HEK293T (cell line): ENCODE measurements around the gene P3H2.

Experiments used
- CTCF ChIA-PET: fragments of 350-600 bp; formaldehyde crosslinking; extraction: SDS; loops from one replicate; lab custom pipeline; 2021; ENCODE audit warnings: antibody characterized with exemption, inconsistent platforms; lab: Yijun Ruan, JAX
- POLR2A ChIA-PET: fragments of 350-600 bp; formaldehyde crosslinking; extraction: SDS; loops from one replicate; lab custom pipeline; 2020; ENCODE audit warnings: antibody characterized with exemption, inconsistent platforms; lab: Yijun Ruan, JAX
- DNase-seq: peaks from one replicate; pipeline ENCODE4 v3.0.0; 2012; ENCODE audit warnings: mixed read lengths; ENCODE audit errors: extremely low spot score
- ARNT ChIP-seq: fragments of 450-650 bp; IDR thresholded peaks from 2 replicates; pipeline ENCODE4 v1.6.1; 2017; ENCODE audit warnings: mild to moderate bottlenecking
- BHLHE40 ChIP-seq: fragments of 450-650 bp; IDR thresholded peaks from 2 replicates; pipeline ENCODE4 v1.6.1; 2016; ENCODE audit warnings: mild to moderate bottlenecking, moderate library complexity, borderline replicate concordance
- CTBP1 ChIP-seq: fragments of 450-650 bp; IDR thresholded peaks from 2 replicates; pipeline ENCODE4 v1.6.1; 2016; ENCODE audit warnings: borderline replicate concordance
- ELF4 ChIP-seq: fragments of 450-650 bp; IDR thresholded peaks from 2 replicates; pipeline ENCODE4 v1.6.1; 2017; ENCODE audit warnings: antibody characterized with exemption
- FOXA1 ChIP-seq: fragments of 450-650 bp; IDR thresholded peaks from 2 replicates; pipeline ENCODE4 v1.6.1; 2016; ENCODE audit warnings: mild to moderate bottlenecking
- FOXK2 ChIP-seq: fragments of 450-650 bp; IDR thresholded peaks from 2 replicates; pipeline ENCODE4 v1.6.1; 2016; ENCODE audit warnings: mild to moderate bottlenecking
- FOXM1 ChIP-seq: fragments of 450-650 bp; IDR thresholded peaks from 2 replicates; pipeline ENCODE4 v1.6.1; 2017; ENCODE audit warnings: mild to moderate bottlenecking, borderline replicate concordance
- HDGF ChIP-seq: fragments of 450-650 bp; IDR thresholded peaks from 2 replicates; pipeline ENCODE4 v1.6.1; 2017; ENCODE audit warnings: antibody characterized with exemption, borderline replicate concordance
- L3MBTL2 ChIP-seq: fragments of 450-650 bp; conservative IDR thresholded peaks from 2 replicates; pipeline ENCODE4 v1.6.1; 2016; ENCODE audit warnings: mild to moderate bottlenecking
- LEF1 ChIP-seq: fragments of 450-650 bp; IDR thresholded peaks from 2 replicates; pipeline ENCODE4 v1.6.1; 2017; ENCODE audit warnings: mild to moderate bottlenecking, borderline replicate concordance
- NFRKB ChIP-seq: fragments of 450-650 bp; IDR thresholded peaks from 2 replicates; pipeline ENCODE4 v1.6.1; 2016; ENCODE audit warnings: mild to moderate bottlenecking, moderate library complexity
- SP1 ChIP-seq: fragments of 450-650 bp; IDR thresholded peaks from 2 replicates; pipeline ENCODE4 v1.6.1; 2017
- SUZ12 ChIP-seq: fragments of 450-650 bp; IDR thresholded peaks from 2 replicates; pipeline ENCODE4 v1.6.1; 2016; ENCODE audit warnings: mild to moderate bottlenecking
- TARDBP ChIP-seq: fragments of 450-650 bp; IDR thresholded peaks from 2 replicates; pipeline ENCODE4 v1.6.1; 2016
- ZNF384 ChIP-seq: fragments of 450-650 bp; IDR thresholded peaks from 2 replicates; pipeline ENCODE4 v1.6.1; 2016
- TF ChIP-seq, protein P1 (sequence below): fragments of 450-650 bp; IDR thresholded peaks from 2 replicates; pipeline ENCODE4 v1.6.1; 2016

P3H2 gene

DNA sequence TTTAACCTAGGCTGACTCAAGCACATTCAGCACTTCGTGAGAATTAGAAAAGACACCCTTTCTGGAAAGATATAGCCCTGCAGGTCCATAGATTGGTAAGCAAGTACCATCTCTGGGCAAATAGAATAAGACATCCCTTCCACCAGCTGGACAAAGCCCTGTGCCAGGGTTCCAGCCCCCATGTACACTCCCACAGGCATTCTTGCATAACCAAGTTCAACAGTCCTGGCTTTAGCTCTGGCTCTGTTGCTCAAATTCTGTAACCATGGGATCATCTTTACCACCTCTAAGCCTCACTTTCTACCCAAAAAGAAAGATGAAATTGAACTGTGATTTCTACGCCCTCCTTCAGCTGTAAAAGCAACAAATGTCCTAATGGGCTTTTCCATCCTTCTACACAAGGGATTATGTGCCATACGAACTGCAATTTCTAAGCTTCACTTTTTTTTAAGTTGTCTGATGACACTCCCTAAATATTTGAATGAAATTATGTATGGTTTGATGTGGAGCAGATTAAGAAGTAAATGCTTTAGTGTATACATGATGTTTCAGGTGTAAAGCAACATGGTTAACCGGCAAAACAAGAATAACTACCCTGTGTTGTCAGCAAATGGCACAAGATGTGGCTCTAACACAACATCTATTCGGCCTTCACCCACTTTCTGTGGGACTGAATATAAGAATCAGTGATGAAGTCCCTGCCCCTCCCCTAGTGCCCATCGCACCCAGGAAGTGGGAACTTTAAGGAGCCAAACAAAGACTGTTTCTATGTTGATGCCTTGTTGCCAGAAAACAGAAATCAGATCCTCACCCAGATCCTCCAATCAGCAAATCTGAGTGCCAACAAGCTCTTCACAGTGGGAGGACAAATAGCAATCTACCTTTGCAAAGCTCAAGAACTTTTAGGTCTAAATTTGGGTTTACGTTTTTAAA, 165.7 kb downstream of the P3H2 start:
- ChIA-PET CTCF (interaction anchor here (1.3 kb wide), 1 partner anchor 687 kb away, joined by 3 read pairs; no protein-coding TSS in a partner anchor), POLR2A (no interaction called here)
- DNase-seq, result no peak
- no peak for TF ChIP-seq ARNT
- no peak for TF ChIP-seq FOXM1
- no peak for TF ChIP-seq SP1
- no peak for TF ChIP-seq BHLHE40
- TF ChIP-seq LEF1, result no peak

DNA sequence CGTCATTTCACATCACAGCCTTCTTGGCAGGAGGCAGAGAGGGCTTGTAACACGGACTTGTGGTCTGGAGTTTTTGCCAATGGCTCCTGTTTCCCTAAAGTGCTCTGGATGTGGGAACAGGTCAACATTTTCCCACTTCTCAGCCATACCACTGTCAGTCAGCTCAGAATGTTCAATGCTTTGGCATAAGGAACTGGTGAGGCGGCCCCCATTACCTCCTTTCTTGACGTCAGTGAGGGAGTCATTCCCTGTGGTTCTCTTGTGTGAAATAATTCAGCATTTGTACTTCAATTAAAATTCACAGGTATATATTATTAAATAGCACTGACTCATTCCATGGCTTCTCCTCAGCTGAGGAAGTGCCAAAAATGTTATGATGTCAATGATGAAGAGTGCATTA, 167.1 kb downstream of the P3H2 start:
- ChIA-PET CTCF (no interaction called here), POLR2A (no interaction called here)
- TF ChIP-seq CTBP1 (no peak), HDGF (no peak), SUZ12 (no peak), ELF4 (no peak), L3MBTL2 (no peak), FOXK2 (no peak), LEF1 (no peak), TARDBP (no peak), FOXA1 (no peak), ZNF384 (no peak), SP1 (no peak), NFRKB (no peak), FOXM1 (no peak), BHLHE40 (no peak), ARNT (no peak)
- TF ChIP-seq, protein P1, sequence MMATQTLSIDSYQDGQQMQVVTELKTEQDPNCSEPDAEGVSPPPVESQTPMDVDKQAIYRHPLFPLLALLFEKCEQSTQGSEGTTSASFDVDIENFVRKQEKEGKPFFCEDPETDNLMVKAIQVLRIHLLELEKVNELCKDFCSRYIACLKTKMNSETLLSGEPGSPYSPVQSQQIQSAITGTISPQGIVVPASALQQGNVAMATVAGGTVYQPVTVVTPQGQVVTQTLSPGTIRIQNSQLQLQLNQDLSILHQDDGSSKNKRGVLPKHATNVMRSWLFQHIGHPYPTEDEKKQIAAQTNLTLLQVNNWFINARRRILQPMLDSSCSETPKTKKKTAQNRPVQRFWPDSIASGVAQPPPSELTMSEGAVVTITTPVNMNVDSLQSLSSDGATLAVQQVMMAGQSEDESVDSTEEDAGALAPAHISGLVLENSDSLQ, result no peak
- DNase-seq, result no peak

DNA sequence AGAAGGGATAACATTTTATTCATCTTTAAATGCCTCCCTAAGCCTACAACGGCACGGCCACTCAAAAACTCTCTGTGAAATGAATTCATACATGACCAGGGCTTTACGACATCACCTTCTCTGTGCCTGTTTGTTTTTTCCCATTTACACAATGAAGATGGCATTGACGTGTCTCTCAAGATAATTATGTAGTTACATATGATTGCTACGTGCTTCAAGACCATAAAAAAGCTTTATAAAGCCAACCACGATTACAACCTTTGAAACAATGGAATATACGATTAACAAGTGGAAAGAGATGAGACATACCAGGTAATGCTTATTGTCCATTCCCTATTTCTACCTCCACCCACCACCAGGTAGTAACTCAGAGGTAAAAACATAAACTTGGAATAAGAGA, 168.4 kb downstream of the P3H2 start:
- ChIA-PET CTCF (no interaction called here), POLR2A (no interaction called here)
- DNase-seq, result no peak

DNA sequence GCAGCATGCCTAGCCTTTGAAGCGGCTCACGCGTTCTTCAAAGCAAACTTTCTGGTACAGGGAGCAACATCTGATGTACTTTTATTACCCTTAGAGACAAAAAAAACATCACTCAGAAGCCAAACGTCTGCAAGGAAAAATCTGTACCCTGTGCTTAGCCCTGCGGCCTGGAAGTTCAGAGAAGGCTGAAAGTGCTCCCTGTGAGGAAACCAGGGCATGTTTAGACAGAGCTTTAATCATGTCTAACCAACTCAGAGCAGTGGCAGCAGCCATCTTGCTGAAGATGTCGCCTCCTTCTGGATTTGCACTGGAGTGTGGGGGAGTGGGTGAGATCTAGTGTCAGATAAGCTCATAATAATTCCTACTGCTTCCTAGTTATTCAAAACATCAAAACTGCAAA, 170.4 kb downstream of the P3H2 start:
- CTCF ChIA-PET, result no interaction called here
- no peak for DNase-seq
- TF ChIP-seq SP1, result no peak
- TF ChIP-seq SUZ12, result no peak
- POLR2A ChIA-PET, result no interaction called here

More for the DNA sequence above, 168.4 kb downstream of the P3H2 start:
- TF ChIP-seq TARDBP (no peak), ELF4 (no peak), CTBP1 (no peak), LEF1 (no peak), SUZ12 (no peak), ZNF384 (no peak), L3MBTL2 (no peak), NFRKB (no peak), SP1 (no peak), HDGF (no peak), BHLHE40 (no peak), ARNT (no peak), FOXA1 (no peak), FOXK2 (no peak), FOXM1 (no peak)
- TF ChIP-seq, protein P1, result no peak

DNA sequence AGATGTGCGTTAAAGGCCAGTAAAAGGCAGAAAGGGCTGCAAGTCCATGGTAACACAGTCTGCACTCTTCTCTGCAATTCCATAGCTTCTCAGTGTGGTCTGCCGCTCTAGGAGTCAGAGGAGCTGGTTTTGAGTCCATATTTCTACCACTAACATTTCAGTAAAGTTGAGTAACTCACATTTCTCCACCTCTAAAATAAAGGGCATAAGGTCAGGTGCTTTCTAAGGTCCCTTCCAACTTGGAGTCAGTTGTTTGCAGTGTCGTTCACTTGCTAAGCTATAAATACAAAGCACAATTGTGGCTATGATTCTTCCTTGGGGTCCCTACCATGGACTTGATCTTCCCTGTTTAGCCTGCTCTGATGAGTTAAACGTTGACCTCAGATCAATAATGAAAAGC, 171.1 kb downstream of the P3H2 start:
- POLR2A ChIA-PET, result no interaction called here
- CTCF ChIA-PET, result interaction anchor here (0.5 kb wide), 1 partner anchor 282 kb away, joined by 3 read pairs; no protein-coding TSS in a partner anchor
- DNase-seq, result no peak
- TF ChIP-seq SUZ12, result no peak
- TF ChIP-seq FOXM1, result no peak
- no peak for TF ChIP-seq BHLHE40
- TF ChIP-seq SP1, result no peak
- TF ChIP-seq L3MBTL2, result no peak
- TF ChIP-seq ZNF384, result no peak
- TF ChIP-seq, protein P1, result no peak

DNA sequence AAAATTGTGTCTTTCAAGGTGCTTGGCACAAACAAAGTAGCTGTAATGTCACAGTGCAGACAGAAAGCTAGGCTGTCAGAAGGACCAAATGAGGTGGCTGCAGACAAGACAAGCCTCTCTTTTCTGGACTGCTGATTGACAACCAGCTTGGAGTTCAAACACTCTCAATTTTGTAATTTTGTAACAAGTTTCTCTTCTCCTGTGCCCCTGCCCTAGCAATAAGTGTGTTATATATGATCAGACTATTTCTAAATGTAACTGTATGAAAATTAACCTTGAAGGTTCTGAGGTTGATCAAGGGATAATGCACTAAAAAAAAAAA, 172.0 kb downstream of the P3H2 start:
- POLR2A ChIA-PET, result no interaction called here
- CTCF ChIA-PET, result interaction anchor here (0.6 to 2.4 kb wide), 8 partner anchors 8 to 1735 kb away, joined by 3 to 18 read pairs (median 3); no protein-coding TSS in a partner anchor
- no peak for DNase-seq
- TF ChIP-seq ARNT, result no peak
- no peak for TF ChIP-seq HDGF
- no peak for TF ChIP-seq L3MBTL2
- TF ChIP-seq, protein P1, result no peak
- no peak for TF ChIP-seq ELF4
- TF ChIP-seq FOXA1, result no peak
- no peak for TF ChIP-seq LEF1
- no peak for TF ChIP-seq FOXM1
- no peak for TF ChIP-seq SUZ12
- no peak for TF ChIP-seq SP1
- TF ChIP-seq ZNF384, result no peak
- TF ChIP-seq TARDBP, result no peak
- no peak for TF ChIP-seq NFRKB
- TF ChIP-seq CTBP1, result no peak
- TF ChIP-seq BHLHE40, result no peak
- no peak for TF ChIP-seq FOXK2
